ENCODE results near the gene BRINP2.

- TF ChIP-seq TAF1 (conservative IDR thresholded peaks at IDR 0.05) (no peak), CTCF (IDR thresholded peaks at IDR 0.05; ENCODE audit: low read depth, low read length, missing input control) (no peak)
Observed at GRCh38 chr1:177172866-177173265, 2.1 kb downstream of the BRINP2 start.
